ENCODE measurements around the gene PSMG3.

Gene PSMG3

GRCh38 chr7:1578513-1578912, 8.7 kb upstream of the PSMG3 start:
- no peaks in the 10 kb centered on the region for H3K9me3 ChIP-seq (ENCODE audit: control insufficient read depth, insufficient read depth, low read depth, low read length)
- ChIA-PET CTCF (interaction anchor here (0.6 to 1.1 kb wide), 9 partner anchors 13 to 769 kb away, joined by 3 to 6 read pairs (median 3); no protein-coding TSS in a partner anchor), POLR2A (no interaction called here)
- H3K36me3 ChIP-seq (ENCODE audit: control insufficient read depth in 2 of 2, insufficient read depth in 1 of 2, low read length in 2 of 2) = no peaks in the 10 kb centered on the region
- H3K27ac ChIP-seq (ENCODE audit: extremely low read depth, low read depth, low read length) = no peak overlapping the region
- H3K4me3 ChIP-seq (ENCODE audit: low read depth, low read length) = no peak overlapping the region
- no peaks in the 10 kb centered on the region for H3K4me1 ChIP-seq (ENCODE audit: control insufficient read depth, insufficient read depth, low read length)
- TF ChIP-seq ZNF366 (tag by site-specific recombination; conservative IDR thresholded peaks at IDR 0.05) (peak; percentile 94), ZIC2 (tag by site-specific recombination; IDR thresholded peaks at IDR 0.05) (no peak), ZNF530 (tag by site-specific recombination; IDR thresholded peaks at IDR 0.05; ENCODE audit: low read depth) (no peak), ZBTB17 (tag by site-specific recombination; IDR thresholded peaks at IDR 0.05) (peak; percentile 96)

- no peaks in the 10 kb centered on the region for H3K36me3 ChIP-seq (ENCODE audit: control insufficient read depth in 2 of 2, insufficient read depth in 1 of 2, low read length in 2 of 2)
- TF ChIP-seq ZNF223 (tag by site-specific recombination; IDR thresholded peaks at IDR 0.05) = no peak
- no peak for TF ChIP-seq BCL11B (tag by site-specific recombination; IDR thresholded peaks at IDR 0.05; ENCODE audit: low read depth)
- TF ChIP-seq ZNF558 (tag by site-specific recombination; IDR thresholded peaks at IDR 0.05) = no peak
- TF ChIP-seq IKZF3 (tag by site-specific recombination; IDR thresholded peaks at IDR 0.05) = no peak
- no peak for TF ChIP-seq KLF7 (tag by site-specific recombination; IDR thresholded peaks at IDR 0.05; ENCODE audit: borderline replicate concordance)
- TF ChIP-seq SALL2 (tag by site-specific recombination; IDR thresholded peaks at IDR 0.05; ENCODE audit: borderline replicate concordance) = no peak
- TF ChIP-seq ZNF518A (tag by site-specific recombination; conservative IDR thresholded peaks at IDR 0.05; ENCODE audit: low read depth) = no peak
- no peak for TF ChIP-seq REST (tag by site-specific recombination; IDR thresholded peaks at IDR 0.05)
- no peak for TF ChIP-seq ZSCAN18 (tag by site-specific recombination; IDR thresholded peaks at IDR 0.05)
- TF ChIP-seq ZNF473 (tag by site-specific recombination; IDR thresholded peaks at IDR 0.05) = no peak
- TF ChIP-seq ZNF777 (tag by site-specific recombination; IDR thresholded peaks at IDR 0.05; ENCODE audit: borderline replicate concordance) = no peak
- TF ChIP-seq YY2 (tag by site-specific recombination; IDR thresholded peaks at IDR 0.05) = no peak
- TF ChIP-seq ZSCAN16 (tag by site-specific recombination; IDR thresholded peaks at IDR 0.05) = no peak
- TF ChIP-seq ZNF580 (tag by site-specific recombination; IDR thresholded peaks at IDR 0.05) = no peak
- no peak for TF ChIP-seq KLF8 (tag by site-specific recombination; IDR thresholded peaks at IDR 0.05)
- no peak for TF ChIP-seq KLF16 (tag by site-specific recombination; IDR thresholded peaks at IDR 0.05)
- no peak overlapping the region for H3K4me3 ChIP-seq (ENCODE audit: low read depth, low read length)
- no peaks in the 10 kb centered on the region for H3K4me1 ChIP-seq (ENCODE audit: control insufficient read depth, insufficient read depth, low read length)
- no peak overlapping the region for H3K27ac ChIP-seq (ENCODE audit: extremely low read depth, low read depth, low read length)
- H3K9me3 ChIP-seq (ENCODE audit: control insufficient read depth, insufficient read depth, low read depth, low read length) = no peaks in the 10 kb centered on the region
- POLR2A ChIA-PET = interaction anchor here (0.6 kb wide), 1 partner anchor 742 kb away, joined by 3 read pairs; no protein-coding TSS in a partner anchor
- CTCF ChIA-PET = interaction anchor here (1.0 kb wide), 1 partner anchor 771 kb away, joined by 3 read pairs; no protein-coding TSS in a partner anchor
These were observed 6.9 kb upstream of the PSMG3 start for GRCh38 chr7:1576521-1577253.

Measured in HEK293 (cell line).